Liver (tissue), 3 donors: Measurements from ENCODE around the gene GUCY1A1.

ENCODE experiments used
- ATF3 ChIP-seq: IDR thresholded peaks from 2 replicates; pipeline ENCODE4 v1.6.1; 2016; ENCODE audit warnings: antibody characterized with exemption
- CTCF ChIP-seq: fragments of 150-350 bp; IDR thresholded peaks from 2 replicates; pipeline ENCODE4 v1.5.1; 2017; ENCODE audit warnings: improper control_type of control experiment, low read depth, low read length; ENCODE audit not compliant: missing input control
- RAD21 ChIP-seq, 2 donors: IDR thresholded peaks; 2 replicates each; pipeline ENCODE4 v1.6.1; 2016; ENCODE audit warnings: antibody characterized with exemption in 2 of 2, mild to moderate bottlenecking in 2 of 2
- REST ChIP-seq: IDR thresholded peaks from 2 replicates; pipeline ENCODE4 v1.6.1; 2016; ENCODE audit warnings: antibody characterized with exemption, mild to moderate bottlenecking
- TAF1 ChIP-seq: conservative IDR thresholded peaks from 2 replicates; pipeline ENCODE4 v1.6.1; 2016; ENCODE audit warnings: antibody characterized with exemption, mild to moderate bottlenecking
- donor health status: healthy.
- donor health status: healthy.

GRCh38 chr4:155758481-155759371, 92.1 kb downstream of the GUCY1A1 start, which contains the start of gene GUCY1B1:
- TF ChIP-seq CTCF: peak; percentile 27
- peak; percentile 55 to 57 for TF ChIP-seq RAD21 (IDR thresholded peaks at IDR 0.05)
- TF ChIP-seq TAF1: no peak
- TF ChIP-seq ATF3: no peak
- TF ChIP-seq REST: no peak
